Measurements from ENCODE around the gene PGBD1. TPM values are rescaled to one million over a fixed set of nuclear protein-coding genes. Genes with fewer than 3 reads are reported as not detected.

The PGBD1 gene
- total and polyA plus RNA-seq, 2 of the 8 experiments (the other 6 are each of a cell fraction or from before 2014, with no cell fraction given) = 2.5 to 9.2 TPM

DNA sequence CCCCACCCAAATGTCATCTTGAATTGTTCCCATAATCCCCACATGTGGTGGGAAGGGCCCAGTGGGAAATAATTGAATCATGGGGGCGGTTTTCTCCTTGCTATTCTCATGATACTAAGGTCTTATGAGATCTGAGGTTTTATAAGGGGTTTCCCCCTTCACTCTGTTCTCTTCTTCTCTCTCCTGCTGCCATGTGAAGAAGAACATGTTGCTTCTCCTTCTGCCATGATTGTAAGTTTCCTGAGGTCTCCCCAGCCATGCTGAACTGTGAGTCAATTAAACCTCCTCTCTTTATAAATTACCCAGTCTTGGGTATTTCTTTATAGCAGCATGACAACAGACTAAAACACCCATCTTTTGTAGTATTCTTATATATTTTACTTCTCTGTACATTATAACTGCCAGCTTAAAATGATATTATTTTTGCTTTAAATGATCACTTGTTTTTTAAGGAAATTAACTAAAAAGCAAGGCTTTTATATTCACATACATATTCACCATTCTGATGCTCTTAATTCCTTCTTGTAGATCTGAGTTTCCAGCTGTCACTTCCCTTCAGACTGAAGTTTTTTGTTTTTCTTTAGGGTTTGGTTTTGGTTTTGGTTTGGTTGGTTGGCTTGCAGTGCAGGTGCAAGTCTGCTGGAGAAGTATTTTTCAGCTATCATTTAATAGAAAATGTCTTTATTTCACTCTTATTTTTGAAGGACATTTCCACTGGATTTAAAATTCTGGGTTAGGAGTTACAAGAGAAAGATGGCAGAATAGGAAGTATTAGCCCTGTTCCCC, 59.1 kb downstream of the PGBD1 start:
- H3K27ac ChIP-seq (ENCODE audit: low read depth, low read length) = no peak overlapping the region
- no peak overlapping the region for H2AK5ac ChIP-seq (ENCODE audit: low read depth, low read length)
- FAIRE-seq = no peak
- ChIA-PET POLR2A (ENCODE audit: partially characterized antibody) (no interaction called here), CTCF (ENCODE audit: partially characterized antibody) (interaction anchor here (2.1 kb wide), 1 partner anchor 16 kb away, joined by 10 read pairs; no protein-coding TSS in a partner anchor)
- H3K23ac ChIP-seq (ENCODE audit: insufficient read length) = no peak overlapping the region
- no peak overlapping the region for H3K14ac ChIP-seq (ENCODE audit: insufficient read length)
- no peaks in the 10 kb centered on the region; a peak in 1 of 7 replicates for H3K27me3 ChIP-seq (replicated peaks in 1 of 4; ENCODE audit: control insufficient read depth in 3 of 4, extremely low read depth in 1 of 4, insufficient read depth in 3 of 4, low read length in 3 of 4)
- H3K9me3 ChIP-seq (ENCODE audit: insufficient read depth in 2 of 2, low read depth in 1 of 2, low read length in 1 of 2) = no peaks in the 10 kb centered on the region
- no peaks in the 10 kb centered on the region for H3K36me3 ChIP-seq (ENCODE audit: control insufficient read depth in 2 of 4, insufficient read depth in 4 of 4, low read length in 3 of 4)
- no peaks in the 10 kb centered on the region for H3K79me1 ChIP-seq (ENCODE audit: low read depth, low read length)
- no peaks in the 10 kb centered on the region for H3K79me2 ChIP-seq (ENCODE audit: control insufficient read depth in 1 of 2, insufficient read depth in 2 of 2, low read length in 2 of 2)
- no peak overlapping the region for H4K91ac ChIP-seq (replicated peaks; ENCODE audit: insufficient read length, low read length)
- H3K4ac ChIP-seq (replicated peaks; ENCODE audit: insufficient read length, low read depth, low read length) = no peak overlapping the region
- H3K18ac ChIP-seq (ENCODE audit: extremely low read depth, low read length) = no peak overlapping the region
- H4K5ac ChIP-seq (ENCODE audit: insufficient read length, low read depth, low read length) = no peak overlapping the region
- no peak for DNase-seq (ENCODE audit: low read depth in 1 of 2, low spot score in 2 of 2)
- no peak overlapping the region for H2BK20ac ChIP-seq (ENCODE audit: low read length)
- H3K4me3 ChIP-seq (ENCODE audit: extremely low read depth in 1 of 4, insufficient read depth in 2 of 4, low read depth in 3 of 4, low read length in 4 of 4) = no peak overlapping the region
- H2AFZ ChIP-seq (ENCODE audit: low read length) = no peak overlapping the region
- no peaks in the 10 kb centered on the region for H4K20me1 ChIP-seq (replicated peaks in 1 of 2; ENCODE audit: control insufficient read depth in 1 of 2, insufficient read depth in 2 of 2, low read length in 2 of 2)
- no peak overlapping the region for H2BK5ac ChIP-seq (ENCODE audit: low read depth, low read length)
- H2BK120ac ChIP-seq (replicated peaks; ENCODE audit: low read depth, low read length) = no peak overlapping the region
- H2BK15ac ChIP-seq (ENCODE audit: low read length) = no peak overlapping the region
- no peaks in the 10 kb centered on the region; the same call in 1 of the 2 replicates for H3K23me2 ChIP-seq (ENCODE audit: low read depth, low read length)
- WGBS, 2 experiments (ENCODE audit: extremely low coverage in 1 of 2, insufficient coverage in 1 of 2, insufficient read length in 1 of 2, insufficient replicate concordance in 2 of 2, low coverage in 1 of 2, low lambda C conversion rate in 2 of 2, missing lambda C conversion rate in 1 of 2) = 73% methylated on average over 1 of the region's 1 CpG; no CpG with 5 or more reads in 1 of the 2 experiments
- no peak overlapping the region for H3K9ac ChIP-seq (replicated peaks in 1 of 4; ENCODE audit: extremely low read depth in 1 of 4, low read depth in 3 of 4, low read length in 3 of 4)
- no peak overlapping the region for H3K56ac ChIP-seq (replicated peaks; ENCODE audit: insufficient read length, low read depth, low read length)
- no peak for TF ChIP-seq KDM5A (IDR thresholded peaks at IDR 0.05; ENCODE audit: low read length)
- TF ChIP-seq TAF7 (optimal IDR thresholded peaks at IDR 0.05; ENCODE audit: borderline replicate concordance, low read depth, low read length) = no peak
- TF ChIP-seq RBBP5 (IDR thresholded peaks at IDR 0.05; ENCODE audit: borderline replicate concordance, low read depth, low read length) = no peak
- no peak for TF ChIP-seq CTBP2 (IDR thresholded peaks at IDR 0.05; ENCODE audit: borderline replicate concordance, insufficient read depth, insufficient read length, low read length)
- no peak for TF ChIP-seq NRF1 (IDR thresholded peaks at IDR 0.05; ENCODE audit: low read depth, low read length)
- TF ChIP-seq, protein P1, sequence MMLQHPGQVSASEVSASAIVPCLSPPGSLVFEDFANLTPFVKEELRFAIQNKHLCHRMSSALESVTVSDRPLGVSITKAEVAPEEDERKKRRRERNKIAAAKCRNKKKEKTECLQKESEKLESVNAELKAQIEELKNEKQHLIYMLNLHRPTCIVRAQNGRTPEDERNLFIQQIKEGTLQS (IDR thresholded peaks at IDR 0.05; ENCODE audit: insufficient read depth, low read depth, low read length) = no peak
- TF ChIP-seq FOSL1 (IDR thresholded peaks at IDR 0.05; ENCODE audit: insufficient read depth, low read depth, low read length) = no peak
- no peaks in the 10 kb centered on the region for H3K4me1 ChIP-seq (replicated peaks in 1 of 4; ENCODE audit: control insufficient read depth in 3 of 4, insufficient read depth in 4 of 4, low read length in 3 of 4)
- H2BK12ac ChIP-seq (ENCODE audit: low read depth, low read length) = no peak overlapping the region
- no peak overlapping the region for H4K8ac ChIP-seq (ENCODE audit: extremely low read depth, insufficient read depth, low read length)
- no peak overlapping the region for H3K4me2 ChIP-seq (ENCODE audit: insufficient read depth in 1 of 2, low read depth in 2 of 2, low read length in 2 of 2)

Data from H1 (cell line).